ENCODE measurements around the gene SAP30BP. TPM values are rescaled to one million over a fixed set of nuclear protein-coding genes. Genes with fewer than 3 reads are reported as not detected.
A peak's percentile ranks its signal among the peaks of the same experiment; 100 is the strongest.

The SAP30BP gene
- total and polyA plus RNA-seq, 2 of the 13 experiments (the other 11 are each of a cell fraction or from before 2014, with no cell fraction given) = 67.7 to 99.4 TPM

DNA sequence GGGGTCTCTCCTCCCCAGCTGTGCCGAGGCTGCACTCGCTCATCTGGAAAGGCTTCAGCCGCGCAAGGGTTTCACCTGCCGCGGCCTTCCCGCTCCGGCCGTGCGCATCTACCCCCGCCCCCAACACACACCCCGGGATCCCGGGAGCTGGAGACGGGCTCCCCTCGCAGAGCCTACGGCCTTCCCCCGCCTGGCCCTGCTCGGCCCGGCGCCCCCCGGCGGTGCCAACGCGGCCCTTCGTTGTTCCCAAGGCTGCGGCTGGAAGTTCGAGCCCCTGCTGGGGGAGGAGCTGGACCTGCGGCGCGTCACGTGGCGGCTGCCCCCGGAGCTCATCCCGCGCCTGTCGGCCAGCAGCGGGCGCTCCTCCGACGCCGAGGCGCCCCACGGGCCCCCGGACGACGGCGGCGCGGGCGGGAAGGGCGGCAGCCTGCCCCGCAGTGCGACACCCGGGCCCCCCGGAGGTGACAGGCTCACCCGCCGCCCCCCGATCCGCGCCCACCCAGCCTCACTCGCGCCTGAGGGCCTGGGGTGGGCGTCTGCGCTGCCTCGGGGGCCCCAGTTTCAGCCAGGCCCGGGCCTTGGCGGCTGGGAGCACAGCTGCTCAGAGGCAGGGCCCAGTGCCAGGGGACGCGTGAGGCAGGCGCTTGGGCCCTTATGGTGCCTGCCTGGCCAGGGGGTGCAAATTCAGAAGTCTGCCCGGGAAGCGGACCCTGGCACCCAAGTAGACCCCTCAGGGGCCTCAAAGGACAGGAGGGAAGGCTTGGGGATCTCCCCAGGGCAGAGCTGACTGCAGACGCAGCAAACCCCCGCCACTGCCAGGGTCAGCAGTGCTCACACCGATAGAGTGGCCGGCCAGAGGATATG is 86.6 kb downstream of the SAP30BP start (continued):
- TF ChIP-seq ZNF10 (CRISPR knock-in tag; IDR thresholded peaks at IDR 0.05; ENCODE audit: borderline replicate concordance, low read depth) = no peak
- no peak for TF ChIP-seq ZBTB20 (CRISPR knock-in tag; IDR thresholded peaks at IDR 0.05; ENCODE audit: borderline replicate concordance, low read depth)
- TF ChIP-seq ZNF234 (CRISPR knock-in tag; conservative IDR thresholded peaks at IDR 0.05) = 0 out of 2 replicates have a peak, but pooled peaks have one; percentile 47
- TF ChIP-seq FOXK2 (IDR thresholded peaks at IDR 0.05) = no peak
- TF ChIP-seq PRPF4 (IDR thresholded peaks at IDR 0.05; ENCODE audit: low read depth, low read length, poor library complexity, severe bottlenecking) = no peak
- TF ChIP-seq, protein P1, sequence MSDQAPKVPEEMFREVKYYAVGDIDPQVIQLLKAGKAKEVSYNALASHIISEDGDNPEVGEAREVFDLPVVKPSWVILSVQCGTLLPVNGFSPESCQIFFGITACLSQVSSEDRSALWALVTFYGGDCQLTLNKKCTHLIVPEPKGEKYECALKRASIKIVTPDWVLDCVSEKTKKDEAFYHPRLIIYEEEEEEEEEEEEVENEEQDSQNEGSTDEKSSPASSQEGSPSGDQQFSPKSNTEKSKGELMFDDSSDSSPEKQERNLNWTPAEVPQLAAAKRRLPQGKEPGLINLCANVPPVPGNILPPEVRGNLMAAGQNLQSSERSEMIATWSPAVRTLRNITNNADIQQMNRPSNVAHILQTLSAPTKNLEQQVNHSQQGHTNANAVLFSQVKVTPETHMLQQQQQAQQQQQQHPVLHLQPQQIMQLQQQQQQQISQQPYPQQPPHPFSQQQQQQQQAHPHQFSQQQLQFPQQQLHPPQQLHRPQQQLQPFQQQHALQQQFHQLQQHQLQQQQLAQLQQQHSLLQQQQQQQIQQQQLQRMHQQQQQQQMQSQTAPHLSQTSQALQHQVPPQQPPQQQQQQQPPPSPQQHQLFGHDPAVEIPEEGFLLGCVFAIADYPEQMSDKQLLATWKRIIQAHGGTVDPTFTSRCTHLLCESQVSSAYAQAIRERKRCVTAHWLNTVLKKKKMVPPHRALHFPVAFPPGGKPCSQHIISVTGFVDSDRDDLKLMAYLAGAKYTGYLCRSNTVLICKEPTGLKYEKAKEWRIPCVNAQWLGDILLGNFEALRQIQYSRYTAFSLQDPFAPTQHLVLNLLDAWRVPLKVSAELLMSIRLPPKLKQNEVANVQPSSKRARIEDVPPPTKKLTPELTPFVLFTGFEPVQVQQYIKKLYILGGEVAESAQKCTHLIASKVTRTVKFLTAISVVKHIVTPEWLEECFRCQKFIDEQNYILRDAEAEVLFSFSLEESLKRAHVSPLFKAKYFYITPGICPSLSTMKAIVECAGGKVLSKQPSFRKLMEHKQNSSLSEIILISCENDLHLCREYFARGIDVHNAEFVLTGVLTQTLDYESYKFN (CRISPR knock-in tag; conservative IDR thresholded peaks at IDR 0.05) = no peak
- no peak for TF ChIP-seq RXRA (CRISPR knock-in tag; IDR thresholded peaks at IDR 0.05)
- peak; percentile 72; the same call in 1 of the 3 replicates for TF ChIP-seq MXI1 (IDR thresholded peaks at IDR 0.05; ENCODE audit: borderline replicate concordance, low read depth, low read length)
- no peak for TF ChIP-seq ZNF484 (CRISPR knock-in tag; IDR thresholded peaks at IDR 0.05; ENCODE audit: borderline replicate concordance, low read depth)
- TF ChIP-seq ZNF451 (CRISPR knock-in tag; IDR thresholded peaks at IDR 0.05) = peak; percentile 97
- TF ChIP-seq, protein P2, sequence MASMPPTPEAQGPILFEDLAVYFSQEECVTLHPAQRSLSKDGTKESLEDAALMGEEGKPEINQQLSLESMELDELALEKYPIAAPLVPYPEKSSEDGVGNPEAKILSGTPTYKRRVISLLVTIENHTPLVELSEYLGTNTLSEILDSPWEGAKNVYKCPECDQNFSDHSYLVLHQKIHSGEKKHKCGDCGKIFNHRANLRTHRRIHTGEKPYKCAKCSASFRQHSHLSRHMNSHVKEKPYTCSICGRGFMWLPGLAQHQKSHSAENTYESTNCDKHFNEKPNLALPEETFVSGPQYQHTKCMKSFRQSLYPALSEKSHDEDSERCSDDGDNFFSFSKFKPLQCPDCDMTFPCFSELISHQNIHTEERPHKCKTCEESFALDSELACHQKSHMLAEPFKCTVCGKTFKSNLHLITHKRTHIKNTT (CRISPR knock-in tag; IDR thresholded peaks at IDR 0.05) = no peak
- TF ChIP-seq KDM6A (CRISPR knock-in tag; IDR thresholded peaks at IDR 0.05; ENCODE audit: low read depth) = no peak
- no peak for TF ChIP-seq ZNF780A (CRISPR knock-in tag; IDR thresholded peaks at IDR 0.05)
- no peak for TF ChIP-seq KLF6 (CRISPR knock-in tag; IDR thresholded peaks at IDR 0.05)
- TF ChIP-seq ELF1 (CRISPR knock-in tag; IDR thresholded peaks at IDR 0.05) = peak; percentile 5; the same call in 1 of the 2 replicates
- TF ChIP-seq DMAP1 (CRISPR knock-in tag; IDR thresholded peaks at IDR 0.05) = peak; percentile 51
- no peak for TF ChIP-seq HDAC2 (CRISPR knock-in tag; IDR thresholded peaks at IDR 0.05)
- TF ChIP-seq, protein P3, sequence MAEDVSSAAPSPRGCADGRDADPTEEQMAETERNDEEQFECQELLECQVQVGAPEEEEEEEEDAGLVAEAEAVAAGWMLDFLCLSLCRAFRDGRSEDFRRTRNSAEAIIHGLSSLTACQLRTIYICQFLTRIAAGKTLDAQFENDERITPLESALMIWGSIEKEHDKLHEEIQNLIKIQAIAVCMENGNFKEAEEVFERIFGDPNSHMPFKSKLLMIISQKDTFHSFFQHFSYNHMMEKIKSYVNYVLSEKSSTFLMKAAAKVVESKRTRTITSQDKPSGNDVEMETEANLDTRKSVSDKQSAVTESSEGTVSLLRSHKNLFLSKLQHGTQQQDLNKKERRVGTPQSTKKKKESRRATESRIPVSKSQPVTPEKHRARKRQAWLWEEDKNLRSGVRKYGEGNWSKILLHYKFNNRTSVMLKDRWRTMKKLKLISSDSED (CRISPR knock-in tag; IDR thresholded peaks at IDR 0.05) = no peak
- no peak for TF ChIP-seq TBP (CRISPR knock-in tag; IDR thresholded peaks at IDR 0.05)
- TF ChIP-seq ZNF343 (CRISPR knock-in tag; IDR thresholded peaks at IDR 0.05) = peak; percentile 18; the same call in 1 of the 2 replicates
- TF ChIP-seq PAWR (CRISPR knock-in tag; IDR thresholded peaks at IDR 0.05; ENCODE audit: borderline replicate concordance) = no peak
- TF ChIP-seq ARNTL (CRISPR knock-in tag; IDR thresholded peaks at IDR 0.05) = peak; percentile 96
- TF ChIP-seq ZSCAN31 (CRISPR knock-in tag; IDR thresholded peaks at IDR 0.05; ENCODE audit: low read depth) = peak; percentile 52; the same call in 1 of the 2 replicates
- no peak for TF ChIP-seq KAT2B (IDR thresholded peaks at IDR 0.05; ENCODE audit: borderline replicate concordance, low read depth, low read length)
- TF ChIP-seq SATB2 (CRISPR knock-in tag; IDR thresholded peaks at IDR 0.05) = 0 out of 2 replicates have a peak, but pooled peaks have one; percentile 35
